IMR-90 (cell line): ENCODE results near the gene SLC4A4. TPM values are rescaled to one million over a fixed set of nuclear protein-coding genes. Genes with fewer than 3 reads are reported as not detected.

Experiments
- ATAC-seq: fragments of 200-7000 bp; cut with Tn5 transposase; 2 replicates; pipeline ENCODE4 v1.9.1; 2020; ENCODE audit warnings: low read depth, mild to moderate bottlenecking, moderate library complexity
- BruUV-seq: library from RNA; stranded (reverse); fragments of 400-500 nt; replicated peaks from 2 replicates; lab custom pipeline; 2021; lab: Mats Ljungman, UMichigan
- CTCF ChIA-PET: fragments of 300-600 bp; formaldehyde crosslinking; extraction: SDS; loops from one replicate; lab custom pipeline; 2021; ENCODE audit warnings: antibody characterized with exemption; lab: Yijun Ruan, JAX
- POLR2A ChIA-PET: fragments of 300-600 bp; sonication (Branson Sonifier 250); formaldehyde crosslinking; loops from one replicate; lab custom pipeline; 2022; ENCODE audit warnings: antibody characterized with exemption; ENCODE audit not compliant: unreplicated experiment; lab: Charles Lee
- DNase-seq: peaks from one replicate; pipeline ENCODE4 v3.0.0; 2013
- H2AFZ ChIP-seq: replicated peaks from 2 replicates; pipeline ENCODE3; 2013; ENCODE audit warnings: low read length, mild to moderate bottlenecking; ENCODE audit not compliant: poor library complexity
- H2AK5ac ChIP-seq: 2 replicates; pipeline ENCODE4 v1.6.1; 2013; ENCODE audit warnings: low read depth, low read length, inconsistent platforms
- H2AK9ac ChIP-seq: replicated peaks from 2 replicates; pipeline ENCODE3; 2013; ENCODE audit warnings: mild to moderate bottlenecking, low read depth, low read length, moderate library complexity; ENCODE audit not compliant: poor library complexity
- H2BK120ac ChIP-seq: 2 replicates; pipeline ENCODE4 v1.6.1; 2013; ENCODE audit warnings: low read depth, low read length, inconsistent platforms
- H2BK15ac ChIP-seq: 3 replicates; pipeline ENCODE4 v1.6.1; 2013; ENCODE audit warnings: low read depth, low read length, inconsistent platforms
- H2BK20ac ChIP-seq: 2 replicates; pipeline ENCODE4 v1.6.1; 2013; ENCODE audit warnings: low read depth, mild to moderate bottlenecking, inconsistent platforms, low read length, moderate library complexity
- H2BK5ac ChIP-seq: 2 replicates; pipeline ENCODE4 v1.6.1; 2013; ENCODE audit warnings: mild to moderate bottlenecking, low read depth, low read length, inconsistent platforms; ENCODE audit not compliant: poor library complexity, severe bottlenecking
- H3K14ac ChIP-seq: replicated peaks from 2 replicates; pipeline ENCODE4 v1.6.1; 2013; ENCODE audit warnings: low read depth, low read length, inconsistent platforms
- H3K18ac ChIP-seq: 2 replicates; pipeline ENCODE4 v1.6.1; 2013; ENCODE audit warnings: low read depth, low read length, control low read depth
- H3K23ac ChIP-seq: 2 replicates; pipeline ENCODE4 v1.6.1; 2013; ENCODE audit warnings: low read depth, low read length, inconsistent platforms
- H3K27ac ChIP-seq: 2 replicates; pipeline ENCODE4 v1.5.1; 2013; ENCODE audit warnings: mild to moderate bottlenecking, control low read depth, low read length; ENCODE audit not compliant: insufficient read depth
- H3K27me3 ChIP-seq: 2 replicates; pipeline ENCODE4 v1.6.1; 2013; ENCODE audit warnings: low read length; ENCODE audit not compliant: control insufficient read depth, insufficient read depth
- H3K36me3 ChIP-seq: 2 replicates; pipeline ENCODE4 v1.6.1; 2013; ENCODE audit warnings: low read length, mixed read lengths; ENCODE audit not compliant: control insufficient read depth, insufficient read depth
- H3K4ac ChIP-seq: 2 replicates; pipeline ENCODE4 v1.6.1; 2013; ENCODE audit warnings: low read depth, low read length, inconsistent platforms
- H3K4me1 ChIP-seq: 2 replicates; pipeline ENCODE4 v1.6.1; 2013; ENCODE audit warnings: low read length, mixed read lengths; ENCODE audit not compliant: control insufficient read depth, insufficient read depth
- H3K4me2 ChIP-seq: 2 replicates; pipeline ENCODE4 v1.6.1; 2013; ENCODE audit warnings: low read depth, mild to moderate bottlenecking, control low read depth, low read length, moderate library complexity
- H3K4me3 ChIP-seq: 2 replicates; pipeline ENCODE4 v1.5.1; 2013; ENCODE audit warnings: low read depth, mild to moderate bottlenecking, control low read depth, low read length, moderate library complexity; ENCODE audit not compliant: insufficient read depth
- H3K56ac ChIP-seq: 2 replicates; pipeline ENCODE4 v1.6.1; 2013; ENCODE audit warnings: low read length, inconsistent platforms; ENCODE audit not compliant: insufficient read depth; ENCODE audit errors: extremely low read depth
- H3K79me1 ChIP-seq, 2 experiments: 2 replicates each; pipeline ENCODE4 v1.6.1; 2013; ENCODE audit warnings: low read length in 2 of 2, inconsistent platforms in 1 of 2, low read depth in 1 of 2
- H3K9ac ChIP-seq: 2 replicates; pipeline ENCODE4 v1.6.1; 2013; ENCODE audit warnings: low read depth, low read length, control low read depth
- H3K9me1 ChIP-seq: 2 replicates; pipeline ENCODE4 v1.6.1; 2013; ENCODE audit warnings: low read length, inconsistent platforms; ENCODE audit not compliant: insufficient read depth
- H3K9me3 ChIP-seq: 2 replicates; pipeline ENCODE4 v1.6.1; 2013; ENCODE audit warnings: low read length; ENCODE audit not compliant: control insufficient read depth, insufficient read depth
- H4K20me1 ChIP-seq: 2 replicates; pipeline ENCODE4 v1.6.1; 2013; ENCODE audit warnings: low read length, inconsistent platforms; ENCODE audit not compliant: insufficient read depth
- H4K5ac ChIP-seq: 2 replicates; pipeline ENCODE4 v1.6.1; 2013; ENCODE audit warnings: mild to moderate bottlenecking, low read depth, low read length, control low read depth
- H4K8ac ChIP-seq, 2 experiments: 2 replicates each; pipeline ENCODE4 v1.6.1; 2013; ENCODE audit warnings: low read depth in 2 of 2, low read length in 2 of 2, control low read depth in 1 of 2, inconsistent platforms in 1 of 2
- H4K91ac ChIP-seq: 2 replicates; pipeline ENCODE4 v1.6.1; 2013; ENCODE audit warnings: low read depth, low read length, inconsistent platforms; ENCODE audit not compliant: insufficient read depth
- BHLHE40 ChIP-seq: fragments of 150-350 bp; IDR thresholded peaks from 2 replicates; pipeline ENCODE4 v1.6.1; 2016; ENCODE audit warnings: mild to moderate bottlenecking, low read depth, low read length
- FOS ChIP-seq: fragments of 150-350 bp; IDR thresholded peaks from 2 replicates; pipeline ENCODE4 v1.6.1; 2016; ENCODE audit warnings: low read depth, low read length
- RFX5 ChIP-seq: IDR thresholded peaks from 2 replicates; pipeline ENCODE4 v1.8.0; 2012; ENCODE audit warnings: low read depth, mild to moderate bottlenecking, low read length, moderate library complexity
- WGBS, 2 experiments: methylation state at CpG; one replicate each; pipeline versions ENCODE4 v1.1.5 to v1.1.7; 2013; ENCODE audit warnings: missing lambda C conversion rate in 2 of 2; ENCODE audit not compliant: insufficient read length in 1 of 2; ENCODE audit errors: extremely low coverage in 2 of 2; 5-methylcytosine and 5-hydroxymethylcytosine counted together
- dilution Hi-C: fragments of 300-500 bp; cut with HindIII; formaldehyde crosslinking; loops from one replicate; pipeline ENCODE4 v1.14.3; 2018; ENCODE audit warnings: low sequenced_read_pairs; ENCODE audit not compliant: unreplicated experiment
- in situ Hi-C: fragments of 300-500 bp; cut with MboI; formaldehyde crosslinking; loops from 3 replicates; pipeline ENCODE4 v1.14.3; 2019; ENCODE audit warnings: low sequenced_read_pairs, inconsistent platforms, mixed read lengths
- intact Hi-C: fragments of 100-400 bp; cut with micrococcal nuclease; formaldehyde crosslinking; loops from 2 replicates; pipeline ENCODE4 v1.10.0; 2022
- polyA plus RNA-seq, 3 experiments: library from polyadenylated mRNA; depleted of rRNA; stranded (reverse); fragments of >200 nt; gene quantifications; 2 replicates each; pipeline ENCODE4 v1.2.3, GENCODE V29; 2012; ENCODE audit warnings: low replicate concordance in 1 of 3
- total RNA-seq: library from RNA; depleted of rRNA; stranded (reverse); fragments of >200 nt; gene quantifications from 2 replicates; pipeline ENCODE4 v1.2.3, GENCODE V29; 2012

SLC4A4 gene
- total and polyA plus RNA-seq, 2 of the 4 experiments (the other 2 are of a cell fraction), result 5.6 to 16.8 TPM

DNA sequence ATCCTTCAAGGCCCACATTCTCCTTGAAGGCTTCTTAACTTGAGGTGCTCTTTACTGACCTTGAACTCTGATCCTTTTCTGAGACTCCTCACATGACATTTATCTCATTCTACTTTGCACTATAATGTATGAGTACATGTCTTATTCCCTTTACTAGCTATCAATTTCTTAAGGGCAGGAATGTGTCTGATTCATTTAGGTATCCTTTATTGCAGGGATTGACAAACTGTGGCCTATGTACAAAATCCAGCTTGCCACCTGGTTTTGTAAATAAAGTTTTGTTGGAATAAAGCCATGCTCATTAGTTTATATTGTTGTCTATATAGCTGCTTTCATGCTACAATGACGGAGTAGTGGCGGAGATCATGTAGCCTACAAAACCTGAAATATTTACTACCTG is 36.7 kb downstream of the SLC4A4 start:
- Histone ChIP-seq H2BK20ac (no peak overlapping the region), H3K79me1 (peaks cover 19 to 23% of the 10 kb centered on the region in 2 experiments), H3K36me3 (peaks cover 19% of the 10 kb centered on the region), H4K20me1 (no peaks in the 10 kb centered on the region; the same call in 1 of the 2 replicates), H2BK15ac (no peak overlapping the region), H3K9ac (no peak overlapping the region), H3K56ac (no peak overlapping the region), H3K9me1 (no peaks in the 10 kb centered on the region), H4K5ac (no peak overlapping the region), H2AFZ (no peak overlapping the region), H2AK5ac (no peak overlapping the region), H2BK5ac (no peak overlapping the region), H3K27me3 (no peaks in the 10 kb centered on the region), H2BK120ac (no peak overlapping the region), H3K23ac (no peak overlapping the region), H3K4me3 (no peak overlapping the region), H3K4me2 (no peak overlapping the region), H3K14ac (no peak overlapping the region), H3K27ac (no peak overlapping the region), H3K4me1 (peaks cover 3% of the 10 kb centered on the region; the same call in 1 of the 2 replicates), H4K8ac (no peak overlapping the region), H3K9me3 (no peaks in the 10 kb centered on the region), H4K91ac (no peak overlapping the region), H3K18ac (no peak overlapping the region), H2AK9ac (no peak overlapping the region), H3K4ac (no peak overlapping the region)
- dilution Hi-C loops (no loop called here), in situ Hi-C loops (loop anchor here (25.0 kb wide), 1 partner anchor 337 kb away; no protein-coding TSS in a partner anchor), intact Hi-C loops (loop anchor here (5.0 kb wide), 1 partner anchor 143 kb away; no protein-coding TSS in a partner anchor)
- POLR2A ChIA-PET, result no interaction called here
- no CpG with 5 or more reads among the region's 2 CpGs for WGBS, 2 experiments
- CTCF ChIA-PET, result no interaction called here
- BruUV-seq, result no TSS peak
- DNase-seq (no peak), ATAC-seq (no peak)
- no peak for TF ChIP-seq BHLHE40
- TF ChIP-seq RFX5, result no peak
- TF ChIP-seq FOS, result no peak
